ENCODE measurements around the gene CEP192.
A peak's percentile ranks its signal among the peaks of the same experiment; 100 is the strongest.
"Not testable (repeated sequence)": the region's sequence is repeated elsewhere in the genome, so short reads cannot be mapped to it uniquely, and the experiment has no call there.

The CEP192 gene

GRCh38 chr18:12993439-12993838 is 2.3 kb downstream of the CEP192 start:
- no peak for FAIRE-seq

GRCh38 chr18:12995424-12995823 is 4.3 kb downstream of the CEP192 start:
- FAIRE-seq (no peak), DNase-seq (ENCODE audit: low spot score) (no peak)

More at GRCh38 chr18:12993439-12993838, 2.3 kb downstream of the CEP192 start:
- no peak for DNase-seq (ENCODE audit: low spot score)

GRCh38 chr18:12995952-12996477 is 4.9 kb downstream of the CEP192 start:
- FAIRE-seq (no peak), DNase-seq (ENCODE audit: low spot score) (no peak)

GRCh38 chr18:12996661-12997292 is 5.6 kb downstream of the CEP192 start:
- DNase-seq (ENCODE audit: low spot score) (no peak), FAIRE-seq (no peak)

- not testable (repeated sequence) for DNase-seq (ENCODE audit: low spot score); FAIRE-seq
Observed at GRCh38 chr18:12997330-12997729, 6.2 kb downstream of the CEP192 start.

- FAIRE-seq (no peak), DNase-seq (ENCODE audit: low spot score) (no peak)
Observed at GRCh38 chr18:12998332-12999060, 7.3 kb downstream of the CEP192 start.

GRCh38 chr18:13003466-13003896 is 12.3 kb downstream of the CEP192 start:
- FAIRE-seq: peak; percentile 28
- DNase-seq (ENCODE audit: low spot score): peak; percentile 58

GRCh38 chr18:13004396-13004795 is 13.2 kb downstream of the CEP192 start:
- FAIRE-seq (no peak), DNase-seq (ENCODE audit: low spot score) (no peak)

- DNase-seq (ENCODE audit: low spot score) (no peak), FAIRE-seq (no peak)
Observed at GRCh38 chr18:13005289-13005688, 14.1 kb downstream of the CEP192 start.

- DNase-seq (ENCODE audit: low spot score) (no peak), FAIRE-seq (no peak)
Observed at GRCh38 chr18:13006531-13007247, 15.5 kb downstream of the CEP192 start.

- FAIRE-seq: no peak
- DNase-seq (ENCODE audit: low spot score): no peak
Observed at GRCh38 chr18:13007248-13007560, 16.0 kb downstream of the CEP192 start.

GRCh38 chr18:13011719-13012118 is 20.6 kb downstream of the CEP192 start:
- DNase-seq (ENCODE audit: low spot score) (no peak), FAIRE-seq (no peak)

GRCh38 chr18:13014232-13014631 is 23.1 kb downstream of the CEP192 start:
- no peak for DNase-seq (ENCODE audit: low spot score)
- no peak for FAIRE-seq

GRCh38 chr18:13014818-13015217 is 23.7 kb downstream of the CEP192 start:
- FAIRE-seq (no peak), DNase-seq (ENCODE audit: low spot score) (no peak)

- no peak for DNase-seq (ENCODE audit: low spot score)
- no peak for FAIRE-seq
Observed at GRCh38 chr18:13017247-13017875, 26.2 kb downstream of the CEP192 start.

GRCh38 chr18:13018374-13018773 is 27.2 kb downstream of the CEP192 start:
- FAIRE-seq: no peak
- DNase-seq (ENCODE audit: low spot score): no peak

GRCh38 chr18:13019301-13019700 is 28.1 kb downstream of the CEP192 start:
- FAIRE-seq (no peak), DNase-seq (ENCODE audit: low spot score) (no peak)

GRCh38 chr18:13022644-13023043 is 31.5 kb downstream of the CEP192 start:
- DNase-seq (ENCODE audit: low spot score) (no peak), FAIRE-seq (no peak)

- no peak for FAIRE-seq
- DNase-seq (ENCODE audit: low spot score): no peak
Observed at GRCh38 chr18:13025233-13025632, 34.1 kb downstream of the CEP192 start.

GRCh38 chr18:13026583-13027270 is 35.6 kb downstream of the CEP192 start:
- DNase-seq (ENCODE audit: low spot score) (no peak), FAIRE-seq (no peak)

- FAIRE-seq (no peak), DNase-seq (ENCODE audit: low spot score) (no peak)
Observed at GRCh38 chr18:13028869-13029268, 37.7 kb downstream of the CEP192 start.
